Activated naive CD4-positive, alpha-beta T cell (primary cell): ENCODE data around the gene NT5E.
"Not testable (repeated sequence)": the region's sequence is repeated elsewhere in the genome, so short reads cannot be mapped to it uniquely, and the experiment has no call there.

ENCODE experiments used
- DNase-seq, 4 experiments: peaks; one replicate each; lab custom pipeline; 2025; lab: John Stamatoyannopoulos, UW

NT5E gene

GRCh38 chr6:85493389-85493788, 43.5 kb downstream of the NT5E start:
- DNase-seq = no peak

- no peak for DNase-seq
Measured at GRCh38 chr6:85494547-85495536, 45.0 kb downstream of the NT5E start.

GRCh38 chr6:85496009-85496579, 46.2 kb downstream of the NT5E start:
- no peak for DNase-seq

GRCh38 chr6:85496856-85497255, 47.0 kb downstream of the NT5E start:
- DNase-seq = no peak

DNA sequence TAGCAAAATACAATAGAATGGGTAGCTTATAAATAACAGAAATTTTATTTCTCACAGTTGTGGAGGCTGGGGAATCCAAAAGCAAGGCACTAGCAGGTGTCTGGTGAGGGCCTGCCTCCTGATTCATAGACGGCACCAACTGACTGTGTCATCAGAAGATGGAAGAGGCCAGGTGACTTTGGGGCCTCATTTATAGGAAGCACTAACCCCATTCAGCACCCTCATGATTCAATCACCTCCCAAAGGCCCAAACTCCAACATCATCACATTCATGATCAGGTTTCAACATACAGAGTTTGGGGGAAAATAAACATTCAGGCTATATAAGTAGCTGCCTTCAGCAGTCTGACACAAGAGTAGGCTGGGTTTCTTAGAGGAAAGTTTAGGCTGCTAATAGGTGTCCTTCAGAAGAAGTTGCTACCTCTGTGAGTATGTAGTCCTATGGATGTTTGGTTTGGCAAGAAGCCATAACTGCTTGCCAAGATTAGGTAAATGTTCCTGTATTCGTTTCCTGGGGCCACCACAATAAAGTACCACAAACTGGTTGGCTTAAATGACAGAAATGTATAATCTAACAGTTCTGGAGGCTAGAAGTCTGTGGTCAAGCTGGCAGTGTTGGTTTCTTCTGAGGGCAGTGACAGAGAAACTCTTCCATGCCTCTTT, 48.8 kb downstream of the NT5E start:
- DNase-seq = no peak

DNA sequence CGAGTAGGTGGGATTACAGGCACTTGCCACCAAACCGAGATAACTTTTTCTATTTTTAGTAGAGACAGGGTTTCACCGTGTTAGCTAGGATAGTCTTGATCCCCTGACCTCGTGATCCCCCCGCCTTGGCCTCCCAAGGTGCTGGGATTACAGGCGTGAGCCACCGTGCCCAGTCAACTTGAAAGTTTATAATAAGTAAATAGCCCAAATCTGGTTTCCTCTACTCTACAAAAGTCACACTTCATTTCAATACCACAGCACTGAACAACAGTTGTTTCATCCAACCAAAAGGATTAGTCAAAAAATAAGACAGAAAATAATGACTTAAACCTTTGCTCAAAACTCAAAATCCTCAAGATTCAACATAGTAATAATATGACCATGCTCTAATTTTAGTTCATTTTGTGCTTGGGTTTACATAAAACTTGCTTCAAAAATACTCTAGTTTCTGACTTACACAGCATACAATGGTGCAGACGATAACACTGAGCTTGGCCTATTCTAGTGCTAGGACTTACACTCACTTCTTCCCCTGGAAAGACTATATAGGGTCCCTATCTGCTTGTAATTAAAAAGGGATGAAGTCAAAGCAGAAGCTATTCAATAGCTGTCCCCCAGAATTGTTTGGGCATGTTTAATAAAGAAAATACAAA, 56.7 kb downstream of the NT5E start:
- DNase-seq = no peak

DNA sequence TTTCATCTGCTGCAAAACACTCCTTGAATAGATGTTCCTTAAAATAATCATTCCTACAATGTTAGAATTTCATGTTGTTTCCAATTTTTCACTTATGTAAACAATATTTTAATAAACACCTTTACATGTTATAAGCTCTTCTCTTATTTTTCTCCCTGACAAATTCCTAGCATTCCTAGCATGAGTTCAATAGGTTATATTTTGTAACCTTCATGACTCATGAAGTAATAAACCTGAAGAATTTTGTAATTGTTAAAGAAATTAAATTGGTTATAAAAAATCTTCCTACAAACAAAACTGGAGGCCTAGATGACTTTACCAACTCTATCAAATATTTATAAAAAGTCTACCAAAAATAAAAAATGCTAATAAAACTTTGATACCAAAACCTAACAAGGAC, 66.3 kb downstream of the NT5E start:
- no peak for DNase-seq

- not testable (repeated sequence) for DNase-seq
Measured at GRCh38 chr6:85524281-85524680, 74.4 kb downstream of the NT5E start.

DNA sequence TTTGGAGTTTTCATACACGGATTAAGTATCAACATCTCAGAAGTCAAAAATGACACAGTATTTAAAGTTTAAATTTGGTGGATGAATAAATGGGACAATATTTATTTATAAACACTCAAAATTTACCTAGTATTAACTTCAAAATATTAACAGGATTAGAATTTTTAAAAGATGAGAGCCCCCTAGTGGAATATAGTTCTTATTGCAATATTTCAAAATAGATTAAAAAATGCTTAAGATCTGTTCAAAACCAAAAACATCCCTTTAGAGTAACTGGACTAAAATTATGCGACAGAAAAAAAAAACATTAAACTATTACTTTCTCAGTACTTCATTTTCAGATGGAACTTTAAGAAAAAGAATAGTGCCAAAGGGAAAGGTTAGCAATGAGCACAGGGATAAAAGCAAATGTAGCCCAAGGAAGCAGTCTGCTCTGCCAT, 87.2 kb downstream of the NT5E start:
- DNase-seq = no peak

DNA sequence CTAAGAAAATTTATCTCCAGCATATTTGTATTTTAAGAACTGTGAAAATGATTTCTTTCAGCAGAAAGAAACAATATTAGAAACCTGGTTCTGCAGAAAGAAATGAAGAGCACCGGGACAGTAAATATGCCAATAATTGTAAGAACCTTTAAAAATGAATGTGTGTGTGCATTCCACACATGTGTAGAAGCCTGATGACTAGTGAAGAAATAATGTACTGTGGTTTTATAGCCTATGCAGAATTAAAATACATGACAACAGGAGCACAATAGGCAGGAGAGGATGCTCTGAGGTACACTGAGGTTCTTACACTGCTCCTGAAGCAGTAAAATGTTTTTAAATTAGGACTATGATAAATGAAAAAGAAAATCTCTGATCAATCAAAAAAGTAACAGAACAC, 94.9 kb downstream of the NT5E start:
- DNase-seq = no peak
